GM23338 (cell line): Measurements from ENCODE around the gene CHRNA3.

Experiments
- CTCF ChIP-seq, 2 experiments: fragments of 200-600 bp in 1 of 2; sonication (generic) in 1 of 2; conservative IDR thresholded peaks; 2 replicates each; pipeline versions ENCODE4 v1.5.1 to v1.6.1; 2016 to 2017; ENCODE audit warnings: antibody characterized with exemption in 2 of 2, low read depth in 2 of 2, mild to moderate bottlenecking in 2 of 2, moderate library complexity in 1 of 2
- EZH2 ChIP-seq: fragments of 200-600 bp; sonication (generic); IDR thresholded peaks from one replicate; pipeline ENCODE4 v1.8.0; 2017; ENCODE audit warnings: antibody characterized with exemption, mild to moderate bottlenecking, low read depth; ENCODE audit not compliant: unreplicated experiment
- REST ChIP-seq: IDR thresholded peaks from one replicate; pipeline ENCODE4 v1.6.1; 2018; ENCODE audit warnings: antibody characterized with exemption; ENCODE audit not compliant: unreplicated experiment
- ZNF114 ChIP-seq: fragments of 250-450 bp; sonication (Bioruptor Pico); IDR thresholded peaks from 2 replicates; pipeline ENCODE4 v1.5.0; 2020; ENCODE audit warnings: mild to moderate bottlenecking, moderate library complexity

GRCh38 chr15:78634210-78635145 is 13.7 kb upstream of the CHRNA3 start:
- TF ChIP-seq CTCF (conservative IDR thresholded peaks at IDR 0.05; ENCODE audit: low read depth in 2 of 2) (no peak), REST (no peak), ZNF114 (no peak), EZH2 (no peak)
